AG04450 (cell line): ENCODE measurements around the gene CPA1. TPM values are rescaled to one million over a fixed set of nuclear protein-coding genes. Genes with fewer than 3 reads are reported as not detected.

Experiments
- CTCF ChIA-PET: fragments of 300-600, 350-600 bp; formaldehyde crosslinking; extraction: SDS; loops from one replicate; lab custom pipeline; 2022; ENCODE audit warnings: antibody characterized with exemption, inconsistent platforms; lab: Charles Lee
- POLR2A ChIA-PET: fragments of 350-600 bp; formaldehyde crosslinking; extraction: SDS; loops from one replicate; lab custom pipeline; 2021; ENCODE audit warnings: antibody characterized with exemption, inconsistent platforms; lab: Yijun Ruan, JAX
- DNase-seq: peaks from one replicate; pipeline ENCODE4 v3.0.0-alpha.2; 2011; ENCODE audit warnings: low read depth, low spot score
- H3K27ac ChIP-seq: one replicate; pipeline ENCODE4 v1.5.1; 2012; ENCODE audit warnings: low read depth, low read length, control low read depth
- H3K27me3 ChIP-seq: one replicate; pipeline ENCODE4 v1.6.0; 2012; ENCODE audit warnings: low read length; ENCODE audit not compliant: control insufficient read depth, insufficient read depth
- H3K4me3 ChIP-seq: 2 replicates; pipeline ENCODE4 v1.5.1; 2011; ENCODE audit warnings: mild to moderate bottlenecking, low read depth, low read length, control low read depth
- H3K9me3 ChIP-seq: 2 replicates; pipeline ENCODE4 v1.5.1; 2012; ENCODE audit warnings: low read length; ENCODE audit not compliant: control insufficient read depth, insufficient read depth
- polyA plus RNA-seq: library from polyadenylated mRNA; depleted of rRNA; stranded (reverse); fragments of >200 nt; gene quantifications from 2 replicates; pipeline ENCODE4 v1.2.3, GENCODE V29; 2011
- TF ChIP-seq, protein P1 (sequence below): IDR thresholded peaks from 2 replicates; pipeline ENCODE4 v1.5.1; 2011; ENCODE audit warnings: low read depth, low read length, control low read depth, inconsistent platforms

CPA1 gene
- polyA plus RNA-seq, 1 experiment, result 0.07 TPM

GRCh38 chr7:130421684-130422083 lies 41.4 kb downstream of the CPA1 start:
- no peaks in the 10 kb centered on the region for H3K27me3 ChIP-seq
- POLR2A ChIA-PET, result no interaction called here
- H3K4me3 ChIP-seq, result no peak overlapping the region
- CTCF ChIA-PET, result no interaction called here
- no peak overlapping the region for H3K27ac ChIP-seq
- H3K9me3 ChIP-seq, result no peaks in the 10 kb centered on the region
- DNase-seq, result no peak
- TF ChIP-seq, protein P1, sequence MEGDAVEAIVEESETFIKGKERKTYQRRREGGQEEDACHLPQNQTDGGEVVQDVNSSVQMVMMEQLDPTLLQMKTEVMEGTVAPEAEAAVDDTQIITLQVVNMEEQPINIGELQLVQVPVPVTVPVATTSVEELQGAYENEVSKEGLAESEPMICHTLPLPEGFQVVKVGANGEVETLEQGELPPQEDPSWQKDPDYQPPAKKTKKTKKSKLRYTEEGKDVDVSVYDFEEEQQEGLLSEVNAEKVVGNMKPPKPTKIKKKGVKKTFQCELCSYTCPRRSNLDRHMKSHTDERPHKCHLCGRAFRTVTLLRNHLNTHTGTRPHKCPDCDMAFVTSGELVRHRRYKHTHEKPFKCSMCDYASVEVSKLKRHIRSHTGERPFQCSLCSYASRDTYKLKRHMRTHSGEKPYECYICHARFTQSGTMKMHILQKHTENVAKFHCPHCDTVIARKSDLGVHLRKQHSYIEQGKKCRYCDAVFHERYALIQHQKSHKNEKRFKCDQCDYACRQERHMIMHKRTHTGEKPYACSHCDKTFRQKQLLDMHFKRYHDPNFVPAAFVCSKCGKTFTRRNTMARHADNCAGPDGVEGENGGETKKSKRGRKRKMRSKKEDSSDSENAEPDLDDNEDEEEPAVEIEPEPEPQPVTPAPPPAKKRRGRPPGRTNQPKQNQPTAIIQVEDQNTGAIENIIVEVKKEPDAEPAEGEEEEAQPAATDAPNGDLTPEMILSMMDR, result no peak

- H3K9me3 ChIP-seq, result no peaks in the 10 kb centered on the region
- TF ChIP-seq, protein P1, result no peak
- ChIA-PET POLR2A (no interaction called here), CTCF (no interaction called here)
- H3K4me3 ChIP-seq, result no peak overlapping the region
- no peak for DNase-seq
- no peak overlapping the region for H3K27ac ChIP-seq
- no peaks in the 10 kb centered on the region for H3K27me3 ChIP-seq
These were observed 43.3 kb downstream of the CPA1 start for GRCh38 chr7:130423501-130424037.

DNA sequence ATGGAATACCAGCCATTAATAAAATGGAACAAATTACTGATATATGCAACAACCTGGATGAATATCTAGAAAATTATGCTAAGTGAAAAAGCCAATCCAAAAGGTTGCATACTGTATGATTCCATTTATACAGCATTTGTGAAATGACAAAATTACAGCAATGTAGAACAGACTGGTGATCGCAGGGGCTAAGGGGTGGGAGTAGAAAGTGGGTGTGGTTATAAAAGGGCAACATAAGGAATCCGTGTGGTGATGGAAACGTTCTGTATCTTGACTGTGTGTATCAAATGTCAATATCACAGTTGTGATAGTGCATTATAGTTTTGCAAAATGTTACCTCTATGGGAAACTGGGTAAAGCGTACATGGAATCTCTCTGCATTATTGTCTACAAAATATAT lies 45.5 kb downstream of the CPA1 start:
- Histone ChIP-seq H3K4me3 (no peak overlapping the region), H3K9me3 (no peaks in the 10 kb centered on the region)
- CTCF ChIA-PET, result no interaction called here

GRCh38 chr7:130426564-130426963 lies 46.3 kb downstream of the CPA1 start:
- H3K4me3 ChIP-seq, result no peak overlapping the region
- no peaks in the 10 kb centered on the region for H3K9me3 ChIP-seq
- ChIA-PET POLR2A (no interaction called here), CTCF (no interaction called here)
- TF ChIP-seq, protein P1, result no peak
- DNase-seq, result no peak
- H3K27ac ChIP-seq, result no peak overlapping the region
- H3K27me3 ChIP-seq, result no peaks in the 10 kb centered on the region

More for the DNA sequence above, 45.5 kb downstream of the CPA1 start:
- Histone ChIP-seq H3K27me3 (no peaks in the 10 kb centered on the region), H3K27ac (no peak overlapping the region)
- TF ChIP-seq, protein P1, result no peak
- no peak for DNase-seq
- POLR2A ChIA-PET, result no interaction called here

DNA sequence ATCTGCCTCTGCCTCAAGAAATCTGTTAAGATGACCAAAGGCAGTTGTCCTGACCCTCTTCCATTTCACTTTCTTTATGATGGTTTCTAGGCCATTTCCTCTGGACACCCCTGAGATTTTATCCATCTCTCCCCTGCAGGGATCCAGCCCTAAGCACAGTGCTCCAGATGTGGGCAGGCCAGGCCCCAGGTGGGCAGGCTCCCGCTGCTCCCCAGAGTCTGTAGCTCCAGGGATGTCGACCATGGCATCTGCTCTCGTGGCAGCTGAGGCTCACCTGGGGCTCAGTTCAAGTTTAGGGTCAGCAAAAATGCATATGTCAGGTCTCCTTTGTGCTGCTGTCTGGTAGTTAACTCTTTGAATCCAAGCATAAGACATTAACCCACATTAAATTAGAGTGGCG lies 48.7 kb downstream of the CPA1 start:
- ChIA-PET POLR2A (no interaction called here), CTCF (no interaction called here)
- H3K27me3 ChIP-seq, result no peaks in the 10 kb centered on the region
- H3K9me3 ChIP-seq, result no peaks in the 10 kb centered on the region
- H3K27ac ChIP-seq, result no peak overlapping the region
- TF ChIP-seq, protein P1, result no peak
- no peak overlapping the region for H3K4me3 ChIP-seq
- no peak for DNase-seq
